ENCODE data around the gene L3MBTL3. TPM values are rescaled to one million over a fixed set of nuclear protein-coding genes. Genes with fewer than 3 reads are reported as not detected.

Gene L3MBTL3
- total and polyA plus RNA-seq, 2 experiments from 2014 or later, result 8.7 to 11.2 TPM

GRCh38 chr6:130107710-130108109 lies 89.3 kb downstream of the L3MBTL3 start:
- H3F3A ChIP-seq (replicated peaks; ENCODE audit: low read depth), result no peaks in the 10 kb centered on the region
- no peak overlapping the region for H2AFZ ChIP-seq
- Mint-ChIP-seq H3K36me3 (ENCODE audit: low read depth) (peaks cover 15% of the 10 kb centered on the region; the same call in 2 of the 3 replicates), H3K27me3 (ENCODE audit: insufficient read depth, low read depth, poor library complexity) (peaks cover 2% of the 10 kb centered on the region), H3K9me3 (no peaks in the 10 kb centered on the region), H3K4me3 (no peak overlapping the region), H3K27ac (no peak overlapping the region), H3K4me1 (no peaks in the 10 kb centered on the region)
- ATAC-seq (no peak), DNase-seq (ENCODE audit: low spot score) (no peak)
- no peaks in the 10 kb centered on the region for H3K79me2 ChIP-seq (replicated peaks; ENCODE audit: insufficient read depth)
- TF ChIP-seq STAT1 (IDR thresholded peaks at IDR 0.05; ENCODE audit: unreplicated experiment), result no peak
- no peak for TF ChIP-seq NANOG (IDR thresholded peaks at IDR 0.05; ENCODE audit: borderline replicate concordance)
- no peak for TF ChIP-seq ETS1 (IDR thresholded peaks at IDR 0.05)
- TF ChIP-seq ZNF331 (CRISPR knock-in tag; IDR thresholded peaks at IDR 0.05; ENCODE audit: low read depth), result no peak
- no peak for TF ChIP-seq JUNB (IDR thresholded peaks at IDR 0.05; ENCODE audit: unreplicated experiment)
- TF ChIP-seq EZH2 (IDR thresholded peaks at IDR 0.05; ENCODE audit: low read depth, unreplicated experiment), result no peak
- TF ChIP-seq EZH2phosphoT487 (IDR thresholded peaks at IDR 0.05; ENCODE audit: unreplicated experiment), result no peak
- no peak for TF ChIP-seq POLR2AphosphoS5 (IDR thresholded peaks at IDR 0.05; ENCODE audit: low read depth)
- no peak for TF ChIP-seq CTCF (conservative IDR thresholded peaks at IDR 0.05; ENCODE audit: low read depth in 2 of 2)
- no peak for TF ChIP-seq ZNF114 (CRISPR knock-in tag; IDR thresholded peaks at IDR 0.05)
- TF ChIP-seq REST (IDR thresholded peaks at IDR 0.05; ENCODE audit: unreplicated experiment), result no peak
- no peak for TF ChIP-seq ZNF462 (CRISPR knock-in tag; IDR thresholded peaks at IDR 0.05)
- no peak for TF ChIP-seq CREB1 (CRISPR knock-in tag; IDR thresholded peaks at IDR 0.05; ENCODE audit: low read depth)
- no peaks in the 10 kb centered on the region for H3K4me1 ChIP-seq (ENCODE audit: insufficient read depth)
- no peaks in the 10 kb centered on the region for H3K36me3 ChIP-seq (ENCODE audit: insufficient read depth)
- no peaks in the 10 kb centered on the region for H4K20me1 ChIP-seq (replicated peaks; ENCODE audit: insufficient read depth)
- H3K27ac ChIP-seq (ENCODE audit: low read depth), result no peak overlapping the region; the same call in 1 of the 2 replicates
- no peaks in the 10 kb centered on the region for H3K27me3 ChIP-seq (ENCODE audit: insufficient read depth)
- H3K4me3 ChIP-seq, result no peak overlapping the region
- H3K4me2 ChIP-seq, result no peak overlapping the region
- H3K9me2 ChIP-seq (ENCODE audit: insufficient read depth), result no peaks in the 10 kb centered on the region

Data from GM23338 (cell line).